Type B pancreatic cell (in vitro differentiated cells): ENCODE measurements around the gene GARIN5B. TPM values are rescaled to one million over a fixed set of nuclear protein-coding genes. Genes with fewer than 3 reads are reported as not detected.

ENCODE experiments used
- DNase-seq: peaks from one replicate; pipeline ENCODE4 v3.0.0; 2021; ENCODE audit warnings: mixed read lengths; ENCODE audit not compliant: unreplicated experiment; ENCODE audit errors: extremely low spot score
- H3K27ac Mint-ChIP-seq: 2 replicates; pipeline ENCODE4 v1.8.0; 2021; ENCODE audit warnings: mild to moderate bottlenecking, mixed read lengths
- H3K27me3 Mint-ChIP-seq: 2 replicates; pipeline ENCODE4 v1.8.0; 2021; ENCODE audit warnings: mixed read lengths
- H3K36me3 Mint-ChIP-seq: 2 replicates; pipeline ENCODE4 v1.8.0; 2021; ENCODE audit warnings: mixed read lengths
- H3K4me1 Mint-ChIP-seq: one replicate; pipeline ENCODE4 v1.8.0; 2021; ENCODE audit warnings: mixed read lengths; ENCODE audit not compliant: unreplicated experiment
- H3K4me3 Mint-ChIP-seq: 2 replicates; pipeline ENCODE4 v1.8.0; 2021; ENCODE audit warnings: mild to moderate bottlenecking, mixed read lengths
- H3K9me3 Mint-ChIP-seq: 2 replicates; pipeline ENCODE4 v1.8.0; 2021; ENCODE audit warnings: mixed read lengths
- CTCF ChIP-seq: fragments of 200-600 bp; sonication (generic); conservative IDR thresholded peaks from 2 replicates; pipeline ENCODE4 v1.5.0; 2021; ENCODE audit warnings: antibody characterized with exemption, mild to moderate bottlenecking
- total RNA-seq: library from RNA; stranded (reverse); gene quantifications from 2 replicates; pipeline ENCODE4 v1.2.1, GENCODE V29; 2021; ENCODE audit warnings: low replicate concordance

Gene GARIN5B
- total RNA-seq, 1 donor from 2014 or later, result not detected

- Mint-ChIP-seq H3K27ac (no peak overlapping the region), H3K36me3 (no peaks in the 10 kb centered on the region), H3K4me1 (no peaks in the 10 kb centered on the region), H3K4me3 (peak overlapping the region; percentile 60), H3K9me3 (no peaks in the 10 kb centered on the region), H3K27me3 (peaks cover 14% of the 10 kb centered on the region)
- TF ChIP-seq CTCF, result no peak
- DNase-seq, result no peak
Observed at GRCh38 chr19:55319785-55320184, 43.3 kb downstream of the GARIN5B start.

- peaks cover 6% of the 10 kb centered on the region for H3K27me3 Mint-ChIP-seq
- H3K4me3 Mint-ChIP-seq, result no peak overlapping the region
- no peak overlapping the region for H3K27ac Mint-ChIP-seq
- H3K36me3 Mint-ChIP-seq, result peaks cover 3% of the 10 kb centered on the region
- DNase-seq, result no peak
- H3K9me3 Mint-ChIP-seq, result no peaks in the 10 kb centered on the region
- no peak for TF ChIP-seq CTCF
- H3K4me1 Mint-ChIP-seq, result peaks cover 7% of the 10 kb centered on the region
Observed at GRCh38 chr19:55316646-55317045, 46.4 kb downstream of the GARIN5B start.

GRCh38 chr19:55315956-55316525 lies 47.0 kb downstream of the GARIN5B start:
- no peak for DNase-seq
- H3K27ac Mint-ChIP-seq, result no peak overlapping the region
- H3K4me1 Mint-ChIP-seq, result peaks cover 7% of the 10 kb centered on the region
- no peak for TF ChIP-seq CTCF
- H3K27me3 Mint-ChIP-seq, result peaks cover 6% of the 10 kb centered on the region
- no peak overlapping the region for H3K4me3 Mint-ChIP-seq
- peaks cover 3% of the 10 kb centered on the region for H3K36me3 Mint-ChIP-seq
- H3K9me3 Mint-ChIP-seq, result no peaks in the 10 kb centered on the region

- H3K4me1 Mint-ChIP-seq, result peaks cover 7% of the 10 kb centered on the region
- no peak overlapping the region for H3K4me3 Mint-ChIP-seq
- no peak for DNase-seq
- no peak for TF ChIP-seq CTCF
- no peaks in the 10 kb centered on the region for H3K9me3 Mint-ChIP-seq
- H3K36me3 Mint-ChIP-seq, result peaks cover 7% of the 10 kb centered on the region
- no peak overlapping the region for H3K27ac Mint-ChIP-seq
- H3K27me3 Mint-ChIP-seq, result no peaks in the 10 kb centered on the region
Observed at GRCh38 chr19:55314396-55314795, 48.7 kb downstream of the GARIN5B start.

GRCh38 chr19:55312621-55313512 lies 50.2 kb downstream of the GARIN5B start:
- Mint-ChIP-seq H3K4me3 (no peak overlapping the region), H3K4me1 (peaks cover 7% of the 10 kb centered on the region), H3K27me3 (no peaks in the 10 kb centered on the region), H3K9me3 (no peaks in the 10 kb centered on the region), H3K36me3 (peaks cover 7% of the 10 kb centered on the region), H3K27ac (no peak overlapping the region)
- DNase-seq, result no peak
- no peak for TF ChIP-seq CTCF
